SJSA1 (cell line): ENCODE results near the gene LOXL4. TPM values are rescaled to one million over a fixed set of nuclear protein-coding genes. Genes with fewer than 3 reads are reported as not detected.

Source experiments
- DNase-seq, 2 experiments: peaks; one replicate each; pipeline ENCODE4 v3.0.0-alpha.2; 2015 to 2020; ENCODE audit warnings: low spot score in 2 of 2, low read depth in 1 of 2
- H3K27ac ChIP-seq: fragments of 250-450 bp; sonication (Bioruptor Pico); 2 replicates; pipeline ENCODE4 v1.5.1; 2020; ENCODE audit warnings: mild to moderate bottlenecking, moderate library complexity
- H3K27me3 ChIP-seq: fragments of 250-450 bp; sonication (Bioruptor Pico); replicated peaks from 2 replicates; pipeline ENCODE4 v1.5.1; 2020; ENCODE audit warnings: mild to moderate bottlenecking, moderate library complexity
- H3K36me3 ChIP-seq: fragments of 250-450 bp; sonication (Bioruptor Pico); 2 replicates; pipeline ENCODE4 v1.5.1; 2020; ENCODE audit warnings: mild to moderate bottlenecking
- H3K4me1 ChIP-seq: fragments of 250-450 bp; sonication (Bioruptor Pico); replicated peaks from 2 replicates; pipeline ENCODE4 v1.6.1; 2021; ENCODE audit warnings: mild to moderate bottlenecking
- H3K4me3 ChIP-seq: fragments of 250-450 bp; sonication (Bioruptor Pico); 2 replicates; pipeline ENCODE4 v1.5.1; 2020; ENCODE audit warnings: mild to moderate bottlenecking
- H3K9me3 ChIP-seq: fragments of 250-450 bp; sonication (Bioruptor Pico); replicated peaks from 2 replicates; pipeline ENCODE4 v1.5.1; 2020; ENCODE audit warnings: mild to moderate bottlenecking
- total RNA-seq: library from RNA; depleted of rRNA; stranded (reverse); fragments of >200 nt; shearing (Covaris generic); gene quantifications from 2 replicates; pipeline ENCODE4 v1.2.3, GENCODE V29; 2014; rRNA removed

The LOXL4 gene
- total RNA-seq, 1 experiment from 2014 or later, result 0.55 TPM

DNA sequence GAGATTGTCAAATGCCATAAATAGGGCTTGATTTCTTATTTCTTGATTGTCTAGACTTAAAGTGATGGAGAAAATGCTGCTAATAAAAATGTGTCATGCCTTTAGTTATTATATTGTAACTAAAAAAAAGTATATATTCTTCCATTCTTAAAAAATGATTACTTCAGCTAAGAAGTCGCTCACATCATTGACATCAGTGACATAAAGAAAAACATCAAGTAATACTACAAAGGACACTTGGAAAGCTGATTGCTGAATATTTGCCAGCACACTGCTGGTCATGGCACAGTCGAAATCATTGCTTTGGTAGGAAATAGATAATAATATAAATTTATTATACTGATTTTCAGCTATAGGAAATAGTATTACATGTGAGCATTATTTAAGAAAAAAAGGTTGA lies 62.6 kb downstream of the LOXL4 start:
- Histone ChIP-seq H3K27ac (no peak overlapping the region), H3K36me3 (peaks cover 18% of the 10 kb centered on the region), H3K4me3 (no peak overlapping the region), H3K27me3 (no peaks in the 10 kb centered on the region), H3K4me1 (no peaks in the 10 kb centered on the region), H3K9me3 (no peaks in the 10 kb centered on the region)
- no peak for DNase-seq

DNA sequence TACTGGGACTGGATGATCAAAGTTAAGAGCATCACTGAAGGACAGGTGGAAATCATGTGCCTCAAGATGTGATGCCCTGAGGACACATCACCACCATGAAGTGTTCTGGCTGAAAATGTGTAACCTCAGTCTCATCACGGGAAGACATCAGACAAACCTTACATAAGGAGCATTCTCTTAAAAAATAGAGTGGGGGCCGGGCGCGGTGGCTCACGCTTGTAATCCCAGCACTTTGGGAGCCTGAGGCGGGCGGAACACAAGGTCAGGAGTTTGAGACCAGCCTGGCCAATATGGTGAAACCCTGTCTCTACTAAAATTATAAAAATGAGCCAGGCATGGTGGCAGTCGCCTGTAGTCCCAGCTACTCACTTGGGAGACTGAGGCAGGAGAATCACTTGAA lies 65.6 kb downstream of the LOXL4 start:
- H3K36me3 ChIP-seq, result no peaks in the 10 kb centered on the region
- DNase-seq, result no peak
- no peaks in the 10 kb centered on the region for H3K9me3 ChIP-seq
- no peak overlapping the region for H3K27ac ChIP-seq
- H3K4me1 ChIP-seq, result no peaks in the 10 kb centered on the region
- no peaks in the 10 kb centered on the region for H3K27me3 ChIP-seq
- no peak overlapping the region for H3K4me3 ChIP-seq

DNA sequence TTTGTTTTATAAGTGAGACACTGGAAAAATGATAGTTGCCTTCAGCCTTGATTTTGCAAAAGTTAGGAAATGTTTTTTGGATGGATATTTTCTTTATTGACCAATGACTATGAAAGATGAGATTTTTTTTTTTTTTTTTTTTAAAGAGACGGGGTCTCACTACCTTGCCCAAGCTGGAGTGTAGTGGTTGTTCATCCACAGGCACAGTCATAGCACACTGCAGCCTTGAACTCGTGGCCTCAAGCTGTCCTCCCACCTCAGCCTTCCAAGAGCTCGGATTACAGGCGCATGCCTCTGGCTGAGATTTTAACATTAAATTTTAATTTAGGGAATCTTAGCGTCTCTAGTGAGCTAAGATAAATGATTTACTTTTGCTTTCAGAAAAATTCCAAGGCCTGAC lies 66.2 kb downstream of the LOXL4 start:
- Histone ChIP-seq H3K27me3 (no peaks in the 10 kb centered on the region), H3K27ac (no peak overlapping the region), H3K4me3 (no peak overlapping the region), H3K9me3 (no peaks in the 10 kb centered on the region), H3K4me1 (no peaks in the 10 kb centered on the region), H3K36me3 (no peaks in the 10 kb centered on the region)
- DNase-seq, result no peak

Other genes starting within 250 kb of the LOXL4 start
- gene CRTAC1, start 237.6 kb downstream of the LOXL4 start, total RNA-seq, result not detected in 2 replicates
- gene R3HCC1L, start 133.5 kb downstream of the LOXL4 start, total RNA-seq, result 14.1 and 18.3 TPM in 2 replicates
- 10.8 and 13.8 TPM in 2 replicates for gene PYROXD2, start 147.0 kb upstream of the LOXL4 start, total RNA-seq
- gene HPS1, start 178.7 kb upstream of the LOXL4 start, total RNA-seq, result 38.6 and 41.6 TPM in 2 replicates